Endothelial cell of umbilical vein (primary cell): Measurements from ENCODE around the gene FXYD3. TPM values are rescaled to one million over a fixed set of nuclear protein-coding genes. Genes with fewer than 3 reads are reported as not detected.

ENCODE experiments used
- BruUV-seq: library from RNA; stranded (reverse); fragments of 400-500 nt; replicated peaks from 2 replicates; lab custom pipeline; 2021; lab: Mats Ljungman, UMichigan
- CTCF ChIA-PET: fragments of 300-600, 350-600 bp; sonication (Branson Sonifier 250); formaldehyde crosslinking; loops from one replicate; lab custom pipeline; 2021; ENCODE audit warnings: antibody characterized with exemption, inconsistent platforms; lab: Charles Lee
- POLR2A ChIA-PET: fragments of 300-600, 350-600 bp; sonication (Branson Sonifier 250); formaldehyde crosslinking; loops from one replicate; lab custom pipeline; 2021; ENCODE audit warnings: antibody characterized with exemption, inconsistent platforms; lab: Charles Lee
- DNase-seq: peaks from one replicate; pipeline ENCODE4 v3.0.0-alpha.2; 2011; ENCODE audit warnings: low read depth, low spot score
- FAIRE-seq: peaks from 2 replicates; lab custom pipeline; 2011; peaks lifted over from hg19 to GRCh38; lab: Jason Lieb, UNC
- H2AFZ ChIP-seq: 2 replicates; pipeline ENCODE4 v1.6.0; 2012; ENCODE audit warnings: low read depth, low read length, control low read depth, inconsistent platforms
- H3K27ac ChIP-seq: 2 replicates; pipeline ENCODE4 v1.5.1; 2011; ENCODE audit warnings: low read depth, mild to moderate bottlenecking, control low read depth, low read length, moderate library complexity; ENCODE audit not compliant: insufficient read depth
- H3K27me3 ChIP-seq, 2 experiments: 2 replicates each; pipeline versions ENCODE4 v1.6.0 to v1.6.1; 2011; ENCODE audit warnings: low read length in 2 of 2, mixed read lengths in 1 of 2; ENCODE audit not compliant: control insufficient read depth in 2 of 2, insufficient read depth in 2 of 2
- H3K36me3 ChIP-seq, 2 experiments: 2 replicates in 1 of 2; 3 replicates in 1 of 2; pipeline ENCODE4 v1.5.1; 2011; ENCODE audit warnings: low read length in 2 of 2, mild to moderate bottlenecking in 1 of 2, moderate library complexity in 1 of 2; ENCODE audit not compliant: control insufficient read depth in 2 of 2, insufficient read depth in 2 of 2; ENCODE audit errors: extremely low read depth in 1 of 2
- H3K4me1 ChIP-seq: 3 replicates; pipeline ENCODE4 v1.5.1; 2011; ENCODE audit warnings: mild to moderate bottlenecking, low read length; ENCODE audit not compliant: control insufficient read depth, insufficient read depth; ENCODE audit errors: extremely low read depth
- H3K4me2 ChIP-seq: 2 replicates; pipeline ENCODE4 v1.6.1; 2011; ENCODE audit warnings: low read length, control low read depth, mixed read lengths; ENCODE audit not compliant: insufficient read depth
- H3K4me3 ChIP-seq, 3 experiments: fragments of 200-600 bp in 1 of 3; sonication (generic), shearing (Covaris generic) in 1 of 3; replicated peaks in 1 of 3; 2 replicates each; pipeline ENCODE4 v1.5.1; 2011 to 2016; ENCODE audit warnings: control low read depth in 3 of 3, low read length in 3 of 3, mild to moderate bottlenecking in 2 of 3, inconsistent platforms in 1 of 3, low read depth in 1 of 3, moderate library complexity in 1 of 3; ENCODE audit not compliant: insufficient read depth in 1 of 3
- H3K79me2 ChIP-seq: 2 replicates; pipeline ENCODE4 v1.6.0; 2012; ENCODE audit warnings: low read length, inconsistent platforms; ENCODE audit not compliant: control insufficient read depth, insufficient read depth
- H3K9ac ChIP-seq: replicated peaks from 2 replicates; pipeline ENCODE3; 2011; ENCODE audit warnings: low read length, control low read depth; ENCODE audit not compliant: insufficient read depth; ENCODE audit errors: extremely low read depth
- H3K9me1 ChIP-seq: replicated peaks from 3 replicates; pipeline ENCODE4 v1.6.0; 2011; ENCODE audit warnings: mild to moderate bottlenecking, low read length; ENCODE audit not compliant: control insufficient read depth, insufficient read depth; ENCODE audit errors: extremely low read depth
- H3K9me3 ChIP-seq: replicated peaks from 2 replicates; pipeline ENCODE4 v1.5.1; 2012; ENCODE audit warnings: low read length, inconsistent platforms; ENCODE audit not compliant: control insufficient read depth, insufficient read depth
- H4K20me1 ChIP-seq: replicated peaks from 2 replicates; pipeline ENCODE3; 2011; ENCODE audit warnings: mild to moderate bottlenecking, low read length; ENCODE audit not compliant: control insufficient read depth, insufficient read depth; ENCODE audit errors: extremely low read depth
- EZH2 ChIP-seq: IDR thresholded peaks from 2 replicates; pipeline ENCODE4 v1.6.1; 2012; ENCODE audit warnings: borderline replicate concordance, low read depth, mild to moderate bottlenecking, moderate library complexity, low read length, inconsistent platforms; ENCODE audit not compliant: severe bottlenecking
- FOS ChIP-seq: IDR thresholded peaks from 2 replicates; pipeline ENCODE4 v1.6.1; 2011; ENCODE audit warnings: mild to moderate bottlenecking, low read length, moderate library complexity, borderline replicate concordance; ENCODE audit not compliant: insufficient read depth
- GATA2 ChIP-seq: IDR thresholded peaks from 2 replicates; pipeline ENCODE4 v1.7.0; 2011; ENCODE audit warnings: low read depth, mild to moderate bottlenecking, moderate library complexity, mixed read lengths, low read length; ENCODE audit not compliant: insufficient read length, insufficient read depth
- JUN ChIP-seq: IDR thresholded peaks from 2 replicates; pipeline ENCODE4 v1.6.1; 2011; ENCODE audit warnings: borderline replicate concordance, low read depth; ENCODE audit not compliant: insufficient read length, insufficient read depth
- MYC ChIP-seq: IDR thresholded peaks from one replicate; pipeline ENCODE4 v1.6.1; 2011; ENCODE audit warnings: mild to moderate bottlenecking, low read depth, low read length
- POLR2A ChIP-seq: IDR thresholded peaks from 2 replicates; pipeline ENCODE4 v1.6.1; 2012; ENCODE audit warnings: low read depth, mild to moderate bottlenecking, control low read depth, low read length
- POLR2AphosphoS5 ChIP-seq: IDR thresholded peaks from 2 replicates; pipeline ENCODE4 v1.6.1; 2012; ENCODE audit warnings: low read depth, mild to moderate bottlenecking, control low read depth, low read length, moderate library complexity; ENCODE audit not compliant: insufficient read depth
- dilution Hi-C: fragments of 300-500 bp; cut with MboI; formaldehyde crosslinking; loops from one replicate; pipeline ENCODE4 v1.15.0; 2019; ENCODE audit warnings: low sequenced_read_pairs; ENCODE audit not compliant: extremely low pct_ligation_motif_present
- intact Hi-C: fragments of 100-400 bp; cut with micrococcal nuclease; formaldehyde crosslinking; loops from one replicate; pipeline ENCODE4 v1.10.0; 2022
- polyA plus RNA-seq, 4 experiments: library from polyadenylated mRNA; depleted of rRNA in 3 of 4; stranded (reverse) in 3 of 4; unstranded in 1 of 4; fragments of >200 nt; gene quantifications; 2 replicates each; pipeline versions ENCODE4 v1.2.1 to v1.2.3, GENCODE V29; 2011 to 2012; ENCODE audit warnings: missing spikeins in 1 of 4
- total RNA-seq: library from RNA; stranded (reverse); gene quantifications from 2 replicates; pipeline ENCODE4 v1.2.3, GENCODE V29; 2021
- TF ChIP-seq, protein P1 (sequence below): IDR thresholded peaks from 2 replicates; pipeline ENCODE4 v1.6.1; 2011; ENCODE audit not compliant: insufficient read depth, insufficient read length
- TF ChIP-seq, protein P2 (sequence below), 2 donors: IDR thresholded peaks; 1 replicate in 1 of 2; 2 replicates in 1 of 2; pipeline ENCODE4 v1.5.1; 2011; ENCODE audit warnings: low read length in 2 of 2, mild to moderate bottlenecking in 2 of 2, moderate library complexity in 2 of 2, control low read depth in 1 of 2, inconsistent platforms in 1 of 2, low read depth in 1 of 2; ENCODE audit not compliant: insufficient read depth in 1 of 2; ENCODE audit errors: extremely low read depth in 1 of 2

FXYD3 gene
- total and polyA plus RNA-seq, 2 donors (not counting 3 experiments of a cell fraction or from before 2014, with no cell fraction given): not detected

DNA sequence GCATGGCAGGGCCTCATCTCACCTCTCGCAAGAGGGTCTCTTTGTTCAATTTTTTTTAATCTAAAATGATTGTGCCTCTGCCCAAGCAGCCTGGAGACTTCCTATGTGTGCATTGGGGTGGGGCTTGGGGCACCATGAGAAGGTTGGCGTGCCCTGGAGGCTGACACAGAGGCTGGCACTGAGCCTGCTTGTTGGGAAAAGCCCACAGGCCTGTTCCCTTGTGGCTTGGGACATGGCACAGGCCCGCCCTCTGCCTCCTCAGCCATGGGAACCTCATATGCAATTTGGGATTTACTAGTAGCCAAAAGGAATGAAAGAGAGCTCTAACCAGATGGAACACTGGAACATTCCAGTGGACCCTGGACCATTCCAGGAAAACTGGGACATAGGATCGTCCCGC, 8.0 kb downstream of the FXYD3 start:
- H3K9me1 ChIP-seq: no peaks in the 10 kb centered on the region
- TF ChIP-seq JUN (no peak), EZH2 (no peak), POLR2A (no peak), POLR2AphosphoS5 (no peak), FOS (no peak), GATA2 (no peak), MYC (no peak)
- TF ChIP-seq, protein P1, sequence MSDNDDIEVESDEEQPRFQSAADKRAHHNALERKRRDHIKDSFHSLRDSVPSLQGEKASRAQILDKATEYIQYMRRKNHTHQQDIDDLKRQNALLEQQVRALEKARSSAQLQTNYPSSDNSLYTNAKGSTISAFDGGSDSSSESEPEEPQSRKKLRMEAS: no peak
- TF ChIP-seq, protein P2, sequence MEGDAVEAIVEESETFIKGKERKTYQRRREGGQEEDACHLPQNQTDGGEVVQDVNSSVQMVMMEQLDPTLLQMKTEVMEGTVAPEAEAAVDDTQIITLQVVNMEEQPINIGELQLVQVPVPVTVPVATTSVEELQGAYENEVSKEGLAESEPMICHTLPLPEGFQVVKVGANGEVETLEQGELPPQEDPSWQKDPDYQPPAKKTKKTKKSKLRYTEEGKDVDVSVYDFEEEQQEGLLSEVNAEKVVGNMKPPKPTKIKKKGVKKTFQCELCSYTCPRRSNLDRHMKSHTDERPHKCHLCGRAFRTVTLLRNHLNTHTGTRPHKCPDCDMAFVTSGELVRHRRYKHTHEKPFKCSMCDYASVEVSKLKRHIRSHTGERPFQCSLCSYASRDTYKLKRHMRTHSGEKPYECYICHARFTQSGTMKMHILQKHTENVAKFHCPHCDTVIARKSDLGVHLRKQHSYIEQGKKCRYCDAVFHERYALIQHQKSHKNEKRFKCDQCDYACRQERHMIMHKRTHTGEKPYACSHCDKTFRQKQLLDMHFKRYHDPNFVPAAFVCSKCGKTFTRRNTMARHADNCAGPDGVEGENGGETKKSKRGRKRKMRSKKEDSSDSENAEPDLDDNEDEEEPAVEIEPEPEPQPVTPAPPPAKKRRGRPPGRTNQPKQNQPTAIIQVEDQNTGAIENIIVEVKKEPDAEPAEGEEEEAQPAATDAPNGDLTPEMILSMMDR (IDR thresholded peaks at IDR 0.05; ENCODE audit: extremely low read depth in 1 of 2, insufficient read depth in 1 of 2, low read depth in 1 of 2, low read length in 2 of 2): no peak
- H3K79me2 ChIP-seq: no peaks in the 10 kb centered on the region
- H3K4me3 ChIP-seq: no peak overlapping the region
- intact Hi-C loops: no loop called here
- no peaks in the 10 kb centered on the region for H3K9me3 ChIP-seq
- no peaks in the 10 kb centered on the region for H4K20me1 ChIP-seq
- FAIRE-seq (no peak), DNase-seq (no peak)
- no peak overlapping the region for H3K4me2 ChIP-seq
- H3K27ac ChIP-seq: no peak overlapping the region
- no peaks in the 10 kb centered on the region for H3K36me3 ChIP-seq
- BruUV-seq: no TSS peak
- dilution Hi-C loops: no loop called here
- ChIA-PET POLR2A (no interaction called here), CTCF (interaction anchor here (1.0 to 1.2 kb wide), 2 partner anchors 12 kb away, joined by 3 to 4 read pairs; partner anchors contain the start of gene LGI4)
- no peak overlapping the region for H2AFZ ChIP-seq
- no peak overlapping the region for H3K9ac ChIP-seq
- H3K27me3 ChIP-seq: no peaks in the 10 kb centered on the region
- peaks cover 3% of the 10 kb centered on the region for H3K4me1 ChIP-seq
